DMS79 (cell line): ENCODE data around the gene SIMC1.

ENCODE experiments used
- DNase-seq: peaks from one replicate; lab custom pipeline; 2025; lab: John Stamatoyannopoulos, UW

SIMC1 gene

GRCh38 chr5:176317534-176318374 lies 79.5 kb downstream of the SIMC1 start:
- no peak for DNase-seq

GRCh38 chr5:176319827-176320554 lies 81.8 kb downstream of the SIMC1 start:
- DNase-seq = no peak

- DNase-seq = no peak
Measured at GRCh38 chr5:176320577-176320976, 82.4 kb downstream of the SIMC1 start.

DNA sequence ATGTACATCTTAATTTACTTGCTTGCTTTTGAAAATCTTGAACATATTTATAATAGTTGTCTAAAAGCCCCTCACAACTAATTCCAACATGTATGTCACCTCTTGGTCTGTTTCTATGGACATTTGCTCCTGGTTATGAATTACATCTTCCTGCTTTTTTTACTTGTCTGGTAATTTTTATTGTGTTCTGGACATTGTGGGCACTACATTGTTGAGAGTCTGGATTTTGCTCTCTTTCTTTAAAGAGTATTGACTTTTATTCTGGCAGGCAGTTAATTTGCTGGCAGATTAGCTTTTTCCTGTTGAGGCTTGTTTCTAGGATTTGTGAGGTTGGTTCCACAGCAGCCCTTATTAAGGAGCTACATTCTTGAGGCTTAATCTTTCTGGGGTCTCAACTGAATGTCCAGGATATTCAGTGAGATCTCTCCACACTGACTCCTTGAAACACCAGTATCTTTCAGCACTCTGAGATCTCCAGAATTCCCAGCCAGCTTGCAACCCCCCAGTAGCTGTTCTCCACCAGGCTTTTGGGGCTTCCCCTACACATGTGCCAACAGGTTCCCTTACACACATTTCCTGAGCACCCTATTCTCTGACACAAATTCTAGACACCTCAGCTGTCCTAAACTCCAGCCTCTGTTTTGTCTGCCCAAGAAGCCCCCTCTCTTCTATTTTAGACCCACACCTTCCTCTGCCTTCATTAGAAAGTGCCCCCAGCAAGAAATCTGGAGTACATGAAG lies 96.0 kb downstream of the SIMC1 start:
- DNase-seq = no peak

- no peak for DNase-seq
Measured at GRCh38 chr5:176337913-176338312, 99.7 kb downstream of the SIMC1 start.

- DNase-seq = no peak
Measured at GRCh38 chr5:176339304-176339703, 101.1 kb downstream of the SIMC1 start.

GRCh38 chr5:176341325-176342157 lies 103.3 kb downstream of the SIMC1 start:
- no peak for DNase-seq

GRCh38 chr5:176342158-176342483 lies 103.9 kb downstream of the SIMC1 start:
- DNase-seq = no peak

DNA sequence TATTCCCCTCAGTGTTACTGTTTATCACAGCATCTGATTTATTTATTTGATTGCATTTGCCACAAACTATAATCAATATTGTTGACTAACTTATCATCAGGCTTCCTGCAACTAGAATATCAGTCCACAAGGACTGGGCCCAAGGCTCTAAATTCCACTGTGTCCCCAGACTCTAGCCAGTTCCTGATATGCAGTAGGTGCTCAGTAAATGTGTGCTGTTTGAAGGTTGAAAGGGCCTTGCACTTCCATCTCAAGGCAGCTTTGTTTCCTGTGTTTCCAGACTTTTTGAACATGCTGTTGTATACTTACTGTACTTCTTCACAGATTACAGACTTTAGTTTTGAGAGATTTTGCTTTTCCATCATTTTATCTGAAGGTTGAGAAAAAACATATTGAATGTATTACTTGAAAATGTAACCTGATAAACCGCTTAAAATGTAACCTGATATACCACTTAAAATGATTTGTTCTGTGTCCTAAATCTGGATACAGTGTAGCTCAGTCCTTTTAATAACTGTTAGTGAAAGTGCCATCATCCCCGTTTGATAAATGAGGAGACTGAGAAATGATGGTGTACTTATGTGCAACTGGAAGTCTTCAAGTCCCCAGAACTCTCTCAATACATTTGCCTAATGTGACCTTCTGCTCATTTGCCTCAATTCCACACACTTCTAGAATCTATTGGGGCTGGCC lies 104.7 kb downstream of the SIMC1 start:
- no peak for DNase-seq

DNA sequence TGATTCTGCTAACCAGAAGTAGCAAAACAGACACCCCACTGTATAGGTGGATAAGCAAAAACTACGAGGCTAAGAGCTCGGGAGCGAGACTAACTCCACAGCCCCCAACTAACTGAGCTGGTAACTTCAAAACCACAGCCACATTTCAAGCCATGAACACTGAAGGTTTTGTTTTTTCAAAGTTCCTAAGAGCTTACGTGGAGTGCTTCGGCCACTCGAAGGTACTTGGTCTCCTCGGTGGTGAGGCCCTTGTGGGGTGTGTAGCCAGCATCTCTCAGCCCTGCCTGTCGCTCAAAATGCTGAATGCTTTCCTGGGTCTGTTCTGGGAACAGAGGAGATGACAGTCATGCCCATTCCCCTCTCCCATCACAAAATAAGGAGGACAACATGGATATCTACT lies 112.2 kb downstream of the SIMC1 start:
- DNase-seq = peak; percentile 15

DNA sequence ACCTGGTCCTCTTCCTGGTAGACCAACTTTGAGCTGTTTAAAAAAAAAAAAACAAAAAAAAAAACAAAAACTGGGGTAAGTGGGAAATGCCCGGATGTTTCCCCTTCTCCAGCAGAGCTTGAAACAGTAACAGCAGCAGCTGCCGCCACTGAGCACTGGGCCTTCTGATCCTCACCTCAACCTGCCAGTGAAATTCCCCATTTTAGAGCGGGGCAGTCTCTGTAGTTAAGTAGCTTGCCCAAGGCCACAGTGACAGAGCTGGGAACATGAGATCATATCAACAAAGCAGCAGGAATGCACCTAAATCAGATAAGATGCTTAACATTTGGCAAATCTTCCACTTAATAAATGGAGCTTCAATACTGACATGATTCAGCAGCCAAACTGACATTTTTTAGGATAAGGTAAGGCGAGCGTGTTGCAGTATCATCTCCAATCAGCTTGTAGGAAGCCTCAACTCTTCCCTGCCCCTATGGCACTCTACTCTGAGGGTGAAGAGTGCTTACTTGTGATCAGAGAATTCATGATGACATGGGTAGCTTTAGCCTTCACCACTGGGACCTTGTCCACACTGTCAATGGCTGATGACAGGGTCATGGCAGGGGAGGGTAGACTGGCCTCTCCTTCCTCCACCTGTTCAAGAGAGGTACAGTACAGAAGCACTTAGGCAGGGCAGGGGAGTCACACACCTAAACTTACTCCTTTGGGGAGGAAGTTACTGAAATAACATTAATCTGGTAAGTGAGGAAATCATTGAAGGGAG lies 114.1 kb downstream of the SIMC1 start:
- DNase-seq = no peak

- no peak for DNase-seq
Measured at GRCh38 chr5:176353533-176353932, 115.3 kb downstream of the SIMC1 start.

DNA sequence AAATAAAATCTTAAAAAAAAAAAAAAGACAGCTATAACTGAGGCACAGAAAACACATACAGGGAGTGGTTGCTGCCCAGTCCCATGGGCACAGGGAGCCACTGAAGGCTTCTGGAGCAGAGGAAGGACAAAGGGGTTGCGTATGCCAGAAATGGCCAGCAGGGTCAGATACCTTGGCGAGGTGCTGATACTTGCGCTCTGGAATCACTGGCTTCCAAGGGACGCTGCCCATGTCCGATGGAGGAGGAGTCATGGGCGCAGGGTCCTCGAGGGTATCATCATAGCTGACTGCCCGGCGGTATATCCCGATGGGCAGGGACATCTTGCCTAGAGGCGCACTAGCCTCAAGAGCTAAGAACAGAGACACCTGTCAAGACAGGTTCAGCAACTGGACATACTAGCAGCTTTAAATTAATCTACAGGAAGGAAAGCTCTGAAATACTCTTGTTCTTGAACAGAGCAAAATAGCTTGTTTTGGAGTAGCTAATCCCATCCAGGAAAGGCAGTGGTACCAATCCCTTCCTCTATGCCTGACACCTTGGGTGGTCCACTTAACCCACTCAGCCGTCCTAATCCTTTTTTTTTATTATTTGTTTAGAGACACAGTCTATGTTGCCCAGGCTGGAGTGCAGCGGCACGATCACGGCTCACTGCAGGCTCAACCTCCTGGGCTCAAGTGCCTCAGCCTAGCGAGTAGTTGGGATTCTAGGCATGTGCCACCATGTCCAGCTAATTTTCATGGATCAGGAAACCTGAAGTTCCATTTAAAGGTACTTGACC lies 117.4 kb downstream of the SIMC1 start:
- DNase-seq = peak; percentile 54

- no peak for DNase-seq
Measured at GRCh38 chr5:176356179-176356566, 117.9 kb downstream of the SIMC1 start.

DNA sequence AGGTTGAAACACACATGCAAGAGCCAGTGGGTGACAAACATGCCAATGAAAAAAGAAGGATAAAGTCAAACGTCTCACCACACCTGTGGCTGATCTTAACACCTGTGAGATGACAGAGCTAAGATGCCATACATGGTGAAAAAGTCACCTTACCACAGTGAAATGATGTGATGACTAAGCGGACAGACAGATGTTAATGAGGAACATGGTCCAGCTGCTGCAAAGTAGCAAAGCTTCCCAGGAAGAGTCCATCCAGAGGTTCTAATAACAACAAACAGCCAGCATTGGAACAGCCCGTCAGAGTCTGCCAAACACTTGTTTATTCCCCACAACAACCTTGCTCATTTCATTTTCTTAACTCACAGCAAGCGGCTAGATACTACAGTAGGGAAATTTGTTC lies 121.4 kb downstream of the SIMC1 start:
- no peak for DNase-seq

- no peak for DNase-seq
Measured at GRCh38 chr5:176360894-176361436, 122.7 kb downstream of the SIMC1 start.

- DNase-seq = peak; percentile 41
Measured at GRCh38 chr5:176361437-176362232, 123.4 kb downstream of the SIMC1 start, which contains the start of gene KIAA1191. Gene KIAA1191, minus strand, starts transcription at chr5:176361764. Its CDS starts 2,256 bp downstream, at chr5:176359508.

- no peak for DNase-seq
Measured at GRCh38 chr5:176362233-176362490, 123.9 kb downstream of the SIMC1 start.
